NAMALWA (cell line): ENCODE measurements around the gene RNF145.

Source experiments
- DNase-seq: peaks from one replicate; pipeline ENCODE4 v3.0.0-alpha.2; 2015; ENCODE audit warnings: low spot score

The RNF145 gene

DNA sequence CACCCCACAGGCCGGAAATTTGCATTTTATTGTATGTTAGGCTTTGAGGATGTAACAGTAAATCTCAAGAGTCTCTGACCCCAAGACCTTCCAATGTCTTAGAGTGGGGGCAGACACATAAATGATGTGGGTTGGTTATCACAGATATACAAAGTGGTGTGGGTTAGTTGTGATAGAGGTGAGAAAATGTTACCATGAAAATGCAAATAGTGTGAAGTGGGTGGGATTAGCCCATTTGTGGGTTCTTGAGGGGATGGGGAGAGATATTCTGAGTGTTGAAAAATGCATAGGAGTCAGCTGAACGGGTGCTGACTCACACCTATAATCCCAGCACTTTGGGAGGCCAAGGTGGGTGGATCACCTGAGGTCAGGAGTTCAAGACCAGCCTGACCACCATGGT is 7.9 kb upstream of the RNF145 start:
- no peak for DNase-seq

DNA sequence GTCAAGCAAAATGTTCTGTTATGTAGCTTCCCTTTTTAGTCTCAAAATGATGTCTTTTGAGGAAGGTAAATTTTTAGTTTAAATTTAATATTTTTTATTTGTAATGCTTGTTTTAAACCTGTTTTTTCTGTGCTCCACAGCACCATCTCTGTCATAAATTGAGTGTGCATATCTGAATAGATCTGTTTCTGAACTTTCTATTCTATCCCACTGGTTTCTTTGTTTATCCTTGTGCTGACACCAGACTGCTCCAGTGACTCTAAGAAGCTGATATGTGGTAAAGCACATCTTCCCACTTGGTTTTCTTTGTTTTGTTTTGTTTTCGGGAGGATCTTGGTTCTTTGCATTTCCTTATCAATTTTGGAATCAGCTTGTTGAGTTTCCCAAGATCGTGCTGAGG is 7.1 kb upstream of the RNF145 start:
- DNase-seq, result no peak

DNA sequence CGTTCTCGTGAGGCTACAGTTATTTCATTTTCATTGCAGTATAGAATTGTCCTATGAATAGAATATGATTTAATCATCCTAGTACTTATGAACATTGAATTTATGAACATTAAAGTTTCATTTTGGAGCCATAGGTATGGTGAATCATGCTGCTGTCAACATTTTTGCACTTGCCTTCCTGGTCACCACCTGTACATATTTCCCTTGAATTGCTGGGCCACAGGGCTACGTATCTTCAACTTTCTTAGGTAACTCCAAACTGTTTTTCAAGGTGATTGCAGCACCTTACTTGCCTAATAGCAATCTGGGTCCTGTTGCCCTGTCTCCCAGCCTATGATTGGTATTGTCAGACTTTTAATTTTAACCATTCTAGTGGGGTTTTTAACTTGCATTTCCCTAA is 6.5 kb upstream of the RNF145 start:
- DNase-seq, result no peak

DNA sequence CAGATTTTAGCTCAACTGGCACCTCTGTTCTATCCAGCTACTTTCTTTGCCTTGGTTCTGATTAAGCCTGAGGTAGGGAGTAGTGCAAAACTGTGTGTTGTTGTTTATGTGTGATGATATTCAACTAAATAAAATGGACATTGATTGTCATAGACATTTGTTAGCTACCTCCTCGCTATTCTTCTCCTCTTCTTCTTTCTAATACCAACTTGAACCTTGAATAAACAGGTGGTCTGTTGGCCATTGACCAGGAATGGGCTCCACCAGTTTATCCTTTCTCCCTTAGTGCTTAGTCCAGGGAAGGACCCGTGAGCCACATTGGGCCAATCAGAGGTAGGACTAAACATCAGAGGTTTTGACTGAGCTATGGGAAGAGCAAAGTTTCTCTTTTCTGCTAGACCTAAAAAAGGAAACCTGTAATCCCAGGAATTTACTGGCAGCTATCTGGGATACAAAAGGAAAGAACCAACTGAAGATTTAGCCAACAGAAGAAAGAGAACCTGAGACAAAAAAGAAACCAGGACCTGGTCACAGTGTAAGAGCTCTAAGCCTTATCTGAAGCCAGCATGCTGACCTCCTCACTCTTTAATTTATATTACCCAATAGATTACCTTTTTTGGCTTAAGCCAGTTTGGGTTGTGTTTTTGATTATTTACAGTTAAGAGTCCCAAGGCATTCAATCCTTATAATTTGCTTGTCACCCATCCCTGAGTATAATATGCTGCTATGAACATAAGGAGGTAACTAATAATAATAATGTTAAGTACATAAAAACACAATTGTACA is 5.3 kb upstream of the RNF145 start:
- DNase-seq, result no peak

DNA sequence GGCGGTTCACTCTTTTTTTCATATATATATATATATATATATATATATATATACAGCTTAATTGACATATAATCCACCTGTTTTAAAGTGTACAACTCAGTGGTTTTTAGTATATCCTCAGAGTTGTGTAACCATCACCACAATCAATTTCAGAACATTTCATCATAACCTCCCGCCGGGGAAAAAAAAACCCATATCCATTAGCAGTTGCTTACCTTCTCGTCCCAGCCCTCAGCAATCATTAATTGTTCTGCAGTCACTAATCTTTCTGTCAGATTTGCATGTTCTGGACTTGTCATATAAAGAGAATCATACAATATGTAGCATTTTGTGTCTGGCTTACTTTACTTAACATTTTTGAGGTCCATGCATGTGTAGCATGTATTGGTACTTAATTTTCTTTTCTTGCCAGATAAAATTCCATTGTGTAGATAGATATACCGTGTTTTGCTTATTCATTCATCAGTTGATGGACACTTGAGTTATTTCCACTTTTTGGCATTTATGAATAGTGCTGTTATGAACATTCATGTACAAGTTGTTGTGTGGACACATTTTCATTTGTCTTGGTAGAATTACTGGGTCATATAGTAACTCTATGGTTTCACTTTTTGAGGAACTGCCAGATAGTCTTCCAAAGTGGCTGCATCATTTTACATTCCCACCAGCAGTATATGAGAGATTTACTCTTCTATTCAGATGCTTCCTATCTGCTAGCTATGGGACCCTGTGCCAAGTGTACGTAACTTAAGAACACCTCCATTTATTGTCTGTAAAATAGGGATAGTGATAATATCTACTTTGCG is 3.5 kb upstream of the RNF145 start:
- no peak for DNase-seq

DNA sequence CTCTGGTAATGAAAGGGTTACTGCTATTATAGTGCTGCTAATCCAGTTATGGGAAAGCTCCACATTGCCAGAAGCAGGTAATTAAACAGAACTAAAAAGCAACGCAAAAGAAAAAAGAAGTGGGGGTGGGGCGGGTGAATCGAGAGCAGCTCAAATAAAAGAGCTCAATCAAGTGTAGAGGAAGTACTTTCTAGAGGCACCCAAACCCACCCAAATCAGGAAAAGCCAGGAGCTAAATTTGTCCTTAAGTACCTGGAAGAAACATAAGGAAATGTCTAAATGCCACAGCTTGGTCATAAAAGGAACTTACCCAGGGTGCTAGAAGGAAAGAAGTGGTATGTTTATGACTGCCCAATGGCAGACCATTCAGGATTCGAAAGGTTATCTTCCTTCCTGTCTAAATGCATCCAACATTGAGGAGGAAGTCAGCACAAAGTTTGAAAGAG is 2.4 kb upstream of the RNF145 start:
- no peak for DNase-seq

DNA sequence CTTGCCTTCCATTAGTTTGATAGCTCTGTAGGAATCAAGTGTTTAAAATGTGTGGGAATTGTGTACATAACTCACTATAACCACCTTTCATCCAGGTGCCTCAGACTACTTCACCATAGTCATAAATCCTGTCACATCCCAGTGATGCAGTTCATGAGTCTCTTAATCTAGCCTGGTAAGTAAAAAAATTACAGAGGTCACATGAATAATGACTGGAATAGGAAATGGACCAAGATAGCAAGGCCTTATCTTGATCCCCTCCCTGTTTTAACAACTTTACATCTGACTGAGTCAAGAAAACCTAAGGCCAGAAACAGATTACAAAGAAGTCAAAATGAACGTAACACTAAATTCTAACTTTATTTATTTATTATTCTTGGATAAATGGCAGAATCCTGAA is 1.5 kb upstream of the RNF145 start:
- DNase-seq, result no peak

DNA sequence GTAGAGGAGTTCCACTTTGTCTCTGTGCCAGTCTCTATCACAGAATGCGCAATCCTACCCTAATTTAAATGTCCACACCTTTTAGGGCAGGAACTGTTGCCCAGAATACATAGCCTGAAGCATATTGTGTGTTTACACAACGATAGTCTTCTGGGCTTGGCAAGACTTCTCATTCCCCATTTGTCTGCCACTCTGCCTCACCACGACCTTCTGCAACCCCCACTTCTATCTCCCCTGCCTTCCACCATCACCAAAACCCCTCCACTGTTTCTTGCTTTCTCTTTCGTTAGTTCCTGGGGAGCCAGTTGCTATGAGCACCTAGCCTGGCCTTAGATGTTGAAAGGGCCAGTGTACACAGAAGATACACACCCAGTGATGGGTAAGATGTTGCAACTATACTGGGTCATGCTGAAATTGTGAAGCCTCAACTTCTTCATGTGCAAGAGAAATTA is 883 bp upstream of the RNF145 start:
- DNase-seq, result peak; percentile 39

DNA sequence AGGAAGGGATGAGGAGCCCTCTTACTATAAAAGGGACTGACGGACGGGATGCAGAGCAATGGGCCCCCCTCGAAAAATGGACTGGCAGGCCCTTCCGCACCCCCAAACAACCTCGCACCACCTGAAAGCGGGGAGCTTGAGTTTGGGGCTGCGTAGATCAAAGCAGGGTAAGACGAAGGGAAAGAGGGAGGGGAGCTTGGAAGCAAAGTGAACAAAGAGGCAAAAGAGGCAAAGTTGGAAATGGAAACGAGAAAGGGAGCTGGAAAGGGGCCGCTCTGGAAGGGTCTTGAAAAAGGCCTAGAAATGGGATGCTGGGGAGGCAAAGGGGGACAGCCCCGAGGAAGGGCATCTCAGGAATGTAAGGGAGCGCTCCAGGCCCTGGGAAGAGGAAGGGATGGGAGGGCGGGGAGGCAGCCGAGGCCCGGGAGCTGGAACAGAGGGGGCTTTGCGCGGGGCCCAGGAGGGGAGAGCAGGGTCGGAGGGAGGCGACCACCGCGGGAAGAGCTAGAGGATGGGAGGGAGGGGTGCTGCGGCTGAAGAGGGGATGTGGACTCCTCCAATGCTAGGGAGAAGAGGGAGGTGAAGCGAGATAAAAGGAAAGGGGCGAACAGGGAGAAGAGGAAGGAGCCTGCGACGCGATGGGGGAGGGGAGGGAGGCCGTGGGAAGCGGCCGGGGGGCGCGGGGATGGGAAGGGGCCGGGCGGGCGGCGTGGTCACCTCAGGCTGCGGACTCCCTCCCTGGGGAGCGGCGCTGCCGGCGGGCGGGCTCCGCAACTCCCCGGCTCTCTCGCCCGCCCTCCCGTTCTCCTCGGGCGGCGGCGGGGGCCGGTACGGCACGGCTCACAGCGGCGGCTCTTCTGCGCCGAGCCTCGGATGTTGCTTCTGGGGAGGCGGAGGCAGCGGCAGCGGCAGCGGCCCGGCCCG is 577 bp downstream of the RNF145 start:
- peak; percentile 34 for DNase-seq

DNA sequence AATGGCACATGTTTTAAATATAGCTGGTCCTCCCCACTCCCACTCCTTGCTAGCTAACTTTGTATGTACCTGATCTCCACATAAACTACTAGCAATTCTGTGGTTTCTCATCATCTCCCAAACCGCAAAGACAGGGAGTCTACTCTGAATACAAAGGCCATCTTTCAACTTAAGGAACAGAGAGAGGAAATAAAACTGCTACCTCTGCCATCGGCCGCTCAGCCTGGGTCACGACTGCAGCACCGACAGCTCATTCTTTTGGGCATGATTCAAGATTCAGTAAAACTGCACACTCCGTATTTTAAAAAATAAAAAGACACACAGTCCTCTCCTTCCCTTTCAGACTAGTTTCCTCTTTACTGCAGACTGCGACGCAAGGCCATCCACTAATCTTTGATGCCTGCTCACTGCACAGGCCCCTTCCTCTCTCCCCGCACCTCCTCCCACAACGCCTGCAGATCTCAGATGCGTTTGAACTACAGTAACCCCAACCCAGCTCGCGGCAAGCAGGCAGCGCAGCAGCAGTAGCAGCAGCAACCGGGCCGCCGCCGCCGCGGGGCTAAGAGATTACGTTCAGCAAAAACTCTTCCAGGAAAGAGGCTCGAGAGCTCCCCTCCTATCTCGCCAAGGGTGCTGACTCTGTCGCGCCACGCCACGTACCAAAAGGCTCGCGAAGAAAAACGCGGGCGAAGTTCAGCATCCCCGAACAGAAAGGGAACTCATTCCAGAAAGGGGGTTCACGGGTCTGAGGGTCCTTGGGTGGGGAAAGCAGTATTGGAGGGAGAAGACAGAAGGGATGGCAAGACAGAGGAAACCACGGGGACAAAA is 1.5 kb downstream of the RNF145 start:
- peak; percentile 93 for DNase-seq

DNA sequence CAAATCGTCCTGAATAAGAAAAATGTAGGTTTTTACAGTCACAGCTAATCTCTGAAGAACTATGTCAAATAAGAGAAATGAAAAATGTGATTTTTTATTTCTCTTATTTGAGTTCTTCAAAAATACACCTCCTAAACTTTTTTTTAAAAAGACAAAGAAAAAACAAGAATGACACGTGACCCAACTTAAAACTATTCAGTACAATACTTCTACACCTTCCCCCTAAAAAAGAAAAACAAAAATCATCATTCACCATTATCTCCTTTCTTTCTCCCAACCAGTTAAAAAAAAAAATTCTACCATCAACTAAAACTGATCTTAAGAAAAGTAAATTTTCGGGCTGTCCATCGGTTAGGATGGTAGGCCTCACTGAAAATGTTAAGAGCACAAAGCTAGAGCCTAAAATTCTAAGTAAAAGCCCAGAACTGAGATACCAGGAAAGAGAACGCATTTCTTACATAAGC is 2.1 kb downstream of the RNF145 start:
- DNase-seq, result no peak

DNA sequence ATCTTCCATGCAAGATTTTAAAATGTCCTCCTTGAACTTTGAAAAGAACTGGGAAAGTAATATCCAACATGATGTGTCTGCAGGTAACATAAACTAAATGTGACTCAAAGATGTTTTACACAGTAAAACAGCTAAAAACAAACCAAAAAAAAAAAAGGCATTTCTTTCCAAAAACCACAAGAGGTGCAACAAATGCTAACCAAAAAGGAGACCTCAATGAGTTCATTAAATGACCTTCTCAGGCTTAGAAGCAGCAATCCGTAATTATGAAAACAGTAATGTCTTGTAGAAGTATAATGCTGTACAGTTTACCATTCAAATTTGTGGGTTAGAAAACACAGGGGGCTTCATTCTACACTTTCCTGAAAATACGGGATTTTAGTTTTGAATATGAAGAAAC is 2.5 kb downstream of the RNF145 start:
- DNase-seq, result peak; percentile 34

DNA sequence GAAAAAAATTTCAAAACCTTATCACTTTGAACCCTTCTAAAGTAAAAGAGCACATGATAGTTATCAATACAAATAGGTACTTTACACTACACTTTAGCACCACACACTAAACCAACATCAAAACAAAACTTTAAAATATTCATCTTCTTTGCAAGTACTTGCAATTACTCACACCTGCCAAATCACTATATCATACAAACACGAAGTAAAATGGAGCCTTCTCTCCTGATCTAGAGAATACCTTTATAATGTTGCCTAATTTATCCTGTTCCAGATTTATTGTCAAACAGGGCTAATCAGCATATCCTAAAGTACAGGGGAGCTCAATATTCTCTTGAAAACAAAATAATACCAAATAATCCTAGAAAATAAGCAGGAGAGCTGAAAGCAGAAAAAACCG is 3.0 kb downstream of the RNF145 start:
- DNase-seq, result peak; percentile 39

DNA sequence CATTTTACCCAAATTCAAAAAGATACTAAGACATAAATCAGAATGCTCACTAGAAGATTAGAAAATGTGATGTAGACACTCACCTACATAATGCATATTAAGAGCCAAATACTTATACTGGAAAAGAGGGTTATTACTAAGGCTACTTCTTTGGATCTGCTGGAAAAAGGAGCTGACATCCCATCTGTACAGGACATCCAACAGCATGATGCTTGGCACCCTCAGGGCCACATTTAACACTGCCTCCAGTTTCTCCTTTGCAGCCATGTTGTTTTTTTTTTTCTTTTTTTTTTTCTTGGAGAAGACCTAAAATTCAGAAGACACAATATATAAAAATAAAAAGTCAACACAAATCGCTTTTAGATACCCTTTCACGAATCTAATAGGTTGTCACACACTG is 6.0 kb downstream of the RNF145 start:
- DNase-seq, result no peak

DNA sequence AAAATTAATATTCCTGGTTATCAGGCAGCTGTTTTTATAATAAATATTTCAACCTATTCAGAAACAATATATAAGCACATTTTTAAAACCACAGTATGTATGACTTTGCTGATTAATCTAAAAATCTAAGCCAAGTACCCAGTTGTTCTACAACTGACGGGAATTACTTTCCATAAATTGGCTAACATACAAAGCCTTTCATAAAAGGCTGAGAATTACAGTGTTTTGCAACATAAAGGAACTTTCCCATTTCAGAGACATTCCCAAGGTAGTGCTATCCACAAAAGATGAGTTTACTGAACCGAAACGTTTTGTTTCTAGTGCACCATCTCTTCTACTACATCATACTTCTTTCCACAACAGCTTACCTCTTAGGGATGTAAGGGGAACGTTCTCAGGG is 7.2 kb downstream of the RNF145 start:
- DNase-seq, result no peak

DNA sequence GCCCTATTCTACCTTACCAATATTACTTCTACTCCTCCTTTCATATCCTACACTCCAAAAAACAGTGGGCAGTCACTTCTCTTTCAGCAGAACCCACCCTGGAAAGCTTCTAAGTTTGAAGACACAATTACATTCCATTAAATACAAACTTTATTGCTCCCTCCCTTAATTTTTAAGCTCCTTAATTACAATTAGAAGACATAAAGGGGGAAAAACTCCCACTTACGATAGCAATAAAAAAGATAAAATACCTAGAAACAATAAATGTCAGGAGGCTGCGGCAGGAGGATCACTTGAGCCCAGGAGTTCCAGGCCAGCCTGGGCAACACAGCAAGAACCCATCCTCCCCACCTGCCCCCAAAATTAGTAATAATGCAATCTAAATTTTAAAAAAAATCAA is 9.6 kb downstream of the RNF145 start:
- DNase-seq, result no peak

DNA sequence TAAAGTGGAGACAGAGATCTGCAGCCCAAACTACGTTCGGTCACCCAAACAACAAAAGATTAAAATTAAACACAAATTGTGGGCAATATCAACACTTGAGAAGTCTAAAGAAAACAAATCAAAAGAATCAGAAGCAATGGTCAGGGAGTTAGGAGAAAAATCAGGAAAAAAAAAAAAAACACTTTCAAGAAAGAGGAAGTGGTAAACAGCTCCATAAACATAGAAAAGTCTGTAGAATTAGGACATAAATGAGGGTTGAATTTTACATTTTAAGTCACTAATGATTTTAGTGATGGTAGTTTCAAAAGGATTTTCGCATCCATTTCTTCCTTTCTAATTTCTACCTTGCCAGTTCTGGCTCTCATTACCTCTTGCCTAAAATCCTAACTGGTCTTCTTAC is 10.1 kb downstream of the RNF145 start:
- DNase-seq, result no peak

DNA sequence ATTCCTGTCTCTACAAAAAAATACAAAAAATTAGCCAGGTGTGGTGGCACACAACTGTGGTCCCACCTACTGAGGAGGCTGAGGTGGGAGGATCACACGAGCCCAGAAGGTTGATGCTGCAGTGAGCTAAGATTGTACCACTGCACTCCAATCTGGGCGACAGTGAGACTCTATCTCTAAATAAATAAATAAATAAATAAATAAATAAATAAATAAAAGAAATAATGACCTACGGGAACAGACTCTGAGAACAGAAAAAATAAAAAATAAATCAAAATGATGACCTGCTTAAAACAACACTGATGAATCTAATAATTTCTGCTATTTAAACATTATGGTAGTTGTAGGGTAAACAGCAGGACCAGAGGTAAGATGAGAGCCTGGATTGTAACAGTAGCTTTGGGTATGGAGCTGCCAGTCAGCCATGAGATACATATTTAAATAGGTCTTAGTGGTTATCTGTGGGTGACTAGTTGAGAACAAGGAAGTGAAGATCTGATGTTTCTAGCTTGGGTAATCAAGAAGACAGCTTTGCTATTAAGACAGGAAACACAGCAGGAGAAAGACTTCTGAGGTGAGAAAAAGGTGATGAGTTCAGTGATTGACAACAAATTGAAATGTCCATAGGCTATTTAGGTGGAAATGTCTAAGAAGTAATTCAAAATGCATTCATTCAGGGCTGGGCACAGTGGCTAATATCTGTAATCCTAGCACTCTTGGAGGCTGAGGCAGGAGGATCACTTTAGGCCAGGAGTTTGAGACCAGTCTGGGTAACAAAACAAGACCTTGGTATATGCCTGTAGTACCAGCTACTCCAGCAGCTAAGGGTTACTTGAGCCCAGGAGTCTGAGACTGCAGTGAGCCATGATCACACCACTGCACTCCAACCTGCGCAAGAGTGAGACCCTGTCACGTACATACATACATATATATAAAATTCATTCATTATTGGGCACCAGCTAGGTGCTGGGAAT is 11.0 kb downstream of the RNF145 start:
- peak; percentile 72 for DNase-seq

DNA sequence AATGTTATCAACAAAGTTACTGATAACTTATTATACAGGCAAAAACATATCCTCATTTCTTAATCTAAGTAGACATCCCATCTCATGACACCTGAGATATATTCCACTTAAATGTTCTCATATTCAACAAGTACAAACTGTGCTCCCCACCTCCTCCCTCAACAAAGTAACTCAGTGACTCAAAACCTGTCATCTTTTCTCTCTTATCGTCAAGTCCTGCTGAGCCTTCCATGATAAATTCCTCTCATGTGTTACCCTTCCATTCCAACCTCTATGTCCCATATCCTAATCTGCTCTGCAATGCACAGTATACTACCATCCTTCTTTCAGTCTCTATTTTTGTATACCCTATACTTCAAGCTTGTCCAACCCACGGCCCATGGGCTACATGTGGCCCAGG is 13.6 kb downstream of the RNF145 start:
- no peak for DNase-seq

DNA sequence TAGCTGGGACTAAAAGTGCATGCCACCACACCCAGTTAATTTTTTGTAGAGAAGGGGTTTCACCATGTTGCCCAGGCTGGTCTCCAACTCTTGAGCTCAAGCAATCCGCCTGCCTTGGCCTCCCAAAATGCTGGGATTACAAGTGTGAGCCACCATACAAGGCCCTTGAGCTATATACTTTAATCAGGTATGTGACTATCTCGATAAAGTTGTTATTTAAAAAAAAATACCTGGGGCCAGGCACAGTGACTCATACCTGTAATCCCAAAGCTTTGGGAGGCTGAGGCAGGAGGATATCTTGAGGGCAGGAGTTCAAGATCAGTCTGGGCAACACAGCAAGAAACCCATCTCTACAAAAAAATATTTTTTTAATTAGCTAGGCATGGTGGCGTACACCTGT is 19.2 kb downstream of the RNF145 start:
- DNase-seq, result no peak
